Endodermal cell (in vitro differentiated cells): ENCODE measurements around the gene SMOC2. TPM values are rescaled to one million over a fixed set of nuclear protein-coding genes. Genes with fewer than 3 reads are reported as not detected.
A peak's percentile ranks its signal among the peaks of the same experiment; 100 is the strongest.

Experiments
- DNase-seq: peaks from one replicate; pipeline ENCODE4 v3.0.0-alpha.2; 2017
- H3K27ac ChIP-seq: 2 replicates; pipeline ENCODE4 v1.5.1; 2013; ENCODE audit warnings: mild to moderate bottlenecking, low read depth, low read length, moderate library complexity
- H3K27me3 ChIP-seq: 2 replicates; pipeline ENCODE4 v1.6.1; 2013; ENCODE audit warnings: mild to moderate bottlenecking, low read length, moderate library complexity; ENCODE audit not compliant: insufficient read depth, control insufficient read depth, poor library complexity, severe bottlenecking
- H3K36me3 ChIP-seq: 2 replicates; pipeline ENCODE4 v1.7.0; 2013; ENCODE audit warnings: mild to moderate bottlenecking, low read length, moderate library complexity; ENCODE audit not compliant: control insufficient read depth, insufficient read depth
- H3K4me1 ChIP-seq: one replicate; pipeline ENCODE4 v1.7.0; 2013; ENCODE audit warnings: low read length; ENCODE audit not compliant: control insufficient read depth, insufficient read depth
- H3K4me3 ChIP-seq: 2 replicates; pipeline ENCODE4 v1.5.1; 2013; ENCODE audit warnings: mild to moderate bottlenecking, low read length, moderate library complexity
- H3K9ac ChIP-seq: 2 replicates; pipeline ENCODE4 v1.6.1; 2013; ENCODE audit warnings: mild to moderate bottlenecking, low read length, moderate library complexity; ENCODE audit not compliant: poor library complexity, severe bottlenecking; ENCODE audit errors: extremely low read depth
- H3K9me3 ChIP-seq: 2 replicates; pipeline ENCODE4 v1.6.1; 2013; ENCODE audit warnings: mild to moderate bottlenecking, low read length, moderate library complexity; ENCODE audit not compliant: control insufficient read depth
- H3K27ac Mint-ChIP-seq: 2 replicates; pipeline ENCODE4 v1.8.0; 2020; ENCODE audit warnings: mixed read lengths
- H3K27me3 Mint-ChIP-seq: 2 replicates; pipeline ENCODE4 v1.8.0; 2021; ENCODE audit warnings: mild to moderate bottlenecking, mixed read lengths; ENCODE audit not compliant: insufficient read depth
- H3K36me3 Mint-ChIP-seq: 2 replicates; pipeline ENCODE4 v1.8.0; 2020; ENCODE audit warnings: low read depth, mixed read lengths
- H3K4me1 Mint-ChIP-seq: 2 replicates; pipeline ENCODE4 v1.8.0; 2020; ENCODE audit warnings: mixed read lengths
- H3K4me3 Mint-ChIP-seq: 2 replicates; pipeline ENCODE4 v1.8.0; 2020; ENCODE audit warnings: mild to moderate bottlenecking, moderate library complexity, mixed read lengths
- H3K9me3 Mint-ChIP-seq: 2 replicates; pipeline ENCODE4 v1.8.0; 2020; ENCODE audit warnings: mild to moderate bottlenecking, mixed read lengths
- WGBS, 2 experiments: methylation state at CpG; one replicate each; pipeline versions ENCODE4 v1.1.5 to v1.1.7; 2013; ENCODE audit warnings: missing lambda C conversion rate in 2 of 2, mixed read lengths in 1 of 2; ENCODE audit not compliant: insufficient coverage in 1 of 2, insufficient read length in 1 of 2; 5-methylcytosine and 5-hydroxymethylcytosine counted together
- total RNA-seq, 2 donors: library from RNA; stranded (reverse); fragmentation: NEBNext Ultra II Directional in 1 of 2; extraction: Animal tissue kit (Norgen Biotek cat#: 25700) in 1 of 2; gene quantifications; 2 replicates in 1 of 2; 3 replicates in 1 of 2; pipeline ENCODE4 v1.2.1, GENCODE V29; 2021
- TF ChIP-seq, protein P1 (sequence below): fragments of 200-600 bp; sonication (generic); conservative IDR thresholded peaks from 2 replicates; pipeline ENCODE4 v1.5.0; 2021; ENCODE audit warnings: antibody characterized with exemption, mild to moderate bottlenecking

The SMOC2 gene
- total RNA-seq, 2 donors from 2014 or later = 0.20 TPM; not detected in 1

GRCh38 chr6:168538892-168539811, 98.2 kb downstream of the SMOC2 start:
- H3K4me1 Mint-ChIP-seq = peaks cover 14% of the 10 kb centered on the region
- Histone ChIP-seq H3K27me3 (no peaks in the 10 kb centered on the region), H3K4me3 (no peak overlapping the region), H3K9ac (no peak overlapping the region), H3K4me1 (no peaks in the 10 kb centered on the region), H3K36me3 (no peaks in the 10 kb centered on the region), H3K9me3 (no peaks in the 10 kb centered on the region), H3K27ac (no peak overlapping the region)
- no peak overlapping the region for H3K27ac Mint-ChIP-seq
- no peaks in the 10 kb centered on the region for H3K27me3 Mint-ChIP-seq
- TF ChIP-seq, protein P1, sequence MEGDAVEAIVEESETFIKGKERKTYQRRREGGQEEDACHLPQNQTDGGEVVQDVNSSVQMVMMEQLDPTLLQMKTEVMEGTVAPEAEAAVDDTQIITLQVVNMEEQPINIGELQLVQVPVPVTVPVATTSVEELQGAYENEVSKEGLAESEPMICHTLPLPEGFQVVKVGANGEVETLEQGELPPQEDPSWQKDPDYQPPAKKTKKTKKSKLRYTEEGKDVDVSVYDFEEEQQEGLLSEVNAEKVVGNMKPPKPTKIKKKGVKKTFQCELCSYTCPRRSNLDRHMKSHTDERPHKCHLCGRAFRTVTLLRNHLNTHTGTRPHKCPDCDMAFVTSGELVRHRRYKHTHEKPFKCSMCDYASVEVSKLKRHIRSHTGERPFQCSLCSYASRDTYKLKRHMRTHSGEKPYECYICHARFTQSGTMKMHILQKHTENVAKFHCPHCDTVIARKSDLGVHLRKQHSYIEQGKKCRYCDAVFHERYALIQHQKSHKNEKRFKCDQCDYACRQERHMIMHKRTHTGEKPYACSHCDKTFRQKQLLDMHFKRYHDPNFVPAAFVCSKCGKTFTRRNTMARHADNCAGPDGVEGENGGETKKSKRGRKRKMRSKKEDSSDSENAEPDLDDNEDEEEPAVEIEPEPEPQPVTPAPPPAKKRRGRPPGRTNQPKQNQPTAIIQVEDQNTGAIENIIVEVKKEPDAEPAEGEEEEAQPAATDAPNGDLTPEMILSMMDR = peak; percentile 21
- WGBS, 2 experiments = 93% methylated on average over 10 to 21 of the region's 21 CpGs
- DNase-seq = no peak
- H3K4me3 Mint-ChIP-seq = no peak overlapping the region
- H3K36me3 Mint-ChIP-seq = no peaks in the 10 kb centered on the region
- no peaks in the 10 kb centered on the region for H3K9me3 Mint-ChIP-seq

- Histone ChIP-seq H3K9me3 (no peaks in the 10 kb centered on the region), H3K9ac (no peak overlapping the region), H3K27ac (no peak overlapping the region), H3K27me3 (no peaks in the 10 kb centered on the region), H3K4me1 (no peaks in the 10 kb centered on the region), H3K36me3 (no peaks in the 10 kb centered on the region), H3K4me3 (no peak overlapping the region)
- Mint-ChIP-seq H3K4me3 (no peak overlapping the region), H3K27ac (no peak overlapping the region), H3K9me3 (no peaks in the 10 kb centered on the region), H3K27me3 (no peaks in the 10 kb centered on the region), H3K4me1 (peaks cover 14% of the 10 kb centered on the region), H3K36me3 (no peaks in the 10 kb centered on the region)
- 56 to 70% methylated on average over 8 to 15 of the region's 15 CpGs for WGBS, 2 experiments
- TF ChIP-seq, protein P1 = peak; percentile 27
- DNase-seq = peak; percentile 86
Observed at GRCh38 chr6:168540713-168541291, 99.8 kb downstream of the SMOC2 start.

DNA sequence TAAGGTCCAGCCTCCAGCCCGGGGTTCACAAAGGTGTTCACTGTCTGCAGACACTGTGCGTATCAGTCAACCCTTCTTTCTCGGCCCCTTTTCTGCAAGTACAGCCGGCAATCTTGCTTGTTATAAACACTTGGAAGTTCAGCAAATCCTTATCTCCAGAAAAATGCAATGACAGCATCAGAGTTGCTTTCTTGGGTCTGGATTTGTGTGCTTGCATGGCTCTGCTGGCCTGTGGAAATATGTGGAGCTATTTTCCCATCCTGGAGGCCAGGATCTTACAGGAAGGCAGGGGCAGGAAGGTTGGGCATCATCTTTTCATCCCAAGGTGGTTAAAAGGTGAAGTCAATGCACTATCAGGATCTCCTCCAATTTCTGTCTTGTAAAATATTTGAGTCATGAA, 100.3 kb downstream of the SMOC2 start:
- Histone ChIP-seq H3K9ac (no peak overlapping the region), H3K27me3 (no peaks in the 10 kb centered on the region), H3K4me1 (no peaks in the 10 kb centered on the region), H3K27ac (no peak overlapping the region), H3K36me3 (no peaks in the 10 kb centered on the region), H3K4me3 (no peak overlapping the region), H3K9me3 (no peaks in the 10 kb centered on the region)
- Mint-ChIP-seq H3K4me1 (peaks cover 14% of the 10 kb centered on the region), H3K27me3 (no peaks in the 10 kb centered on the region), H3K27ac (no peak overlapping the region), H3K36me3 (no peaks in the 10 kb centered on the region), H3K9me3 (no peaks in the 10 kb centered on the region), H3K4me3 (no peak overlapping the region)
- TF ChIP-seq, protein P1 = no peak
- no peak for DNase-seq
- 91 to 96% methylated on average over 4 of the region's 4 CpGs for WGBS, 2 experiments
